ENCODE results near the gene CHST13. TPM values are rescaled to one million over a fixed set of nuclear protein-coding genes. Genes with fewer than 3 reads are reported as not detected.

CHST13 gene
- total RNA-seq, 1 donor from 2014 or later: 4.2 TPM

DNA sequence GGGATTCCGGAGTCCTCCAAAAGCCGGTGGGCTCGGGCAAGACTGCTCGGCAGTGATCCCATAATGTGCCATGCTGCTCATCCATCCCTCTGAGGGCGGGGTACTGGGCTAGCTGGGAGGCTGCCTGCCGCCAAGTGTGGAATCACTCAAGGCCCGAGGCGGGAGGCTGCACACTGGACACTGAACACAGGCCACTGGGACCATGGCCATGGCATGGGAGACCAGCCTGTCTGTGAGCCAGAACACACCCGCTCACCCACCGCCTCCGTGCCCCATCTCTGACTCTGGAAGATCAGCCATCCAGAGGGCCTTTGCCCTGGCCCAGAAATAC lies 33.4 kb downstream of the CHST13 start:
- Histone ChIP-seq H3K4me3 (no peak overlapping the region), H3K4me1 (no peaks in the 10 kb centered on the region), H3K27me3 (no peaks in the 10 kb centered on the region), H3K27ac (no peak overlapping the region), H3K9me3 (no peaks in the 10 kb centered on the region), H3K36me3 (no peaks in the 10 kb centered on the region)
- DNase-seq (ENCODE audit: extremely low spot score in 2 of 2): peak; percentile 67 to 89
- intact Hi-C loops (cut with DNase I): no loop called here
- TF ChIP-seq POLR2AphosphoS5 (IDR thresholded peaks at IDR 0.05; ENCODE audit: insufficient read depth in 1 of 2, low read depth in 1 of 2) (no peak), POLR2A (IDR thresholded peaks at IDR 0.05) (no peak)
- TF ChIP-seq, protein P1, sequence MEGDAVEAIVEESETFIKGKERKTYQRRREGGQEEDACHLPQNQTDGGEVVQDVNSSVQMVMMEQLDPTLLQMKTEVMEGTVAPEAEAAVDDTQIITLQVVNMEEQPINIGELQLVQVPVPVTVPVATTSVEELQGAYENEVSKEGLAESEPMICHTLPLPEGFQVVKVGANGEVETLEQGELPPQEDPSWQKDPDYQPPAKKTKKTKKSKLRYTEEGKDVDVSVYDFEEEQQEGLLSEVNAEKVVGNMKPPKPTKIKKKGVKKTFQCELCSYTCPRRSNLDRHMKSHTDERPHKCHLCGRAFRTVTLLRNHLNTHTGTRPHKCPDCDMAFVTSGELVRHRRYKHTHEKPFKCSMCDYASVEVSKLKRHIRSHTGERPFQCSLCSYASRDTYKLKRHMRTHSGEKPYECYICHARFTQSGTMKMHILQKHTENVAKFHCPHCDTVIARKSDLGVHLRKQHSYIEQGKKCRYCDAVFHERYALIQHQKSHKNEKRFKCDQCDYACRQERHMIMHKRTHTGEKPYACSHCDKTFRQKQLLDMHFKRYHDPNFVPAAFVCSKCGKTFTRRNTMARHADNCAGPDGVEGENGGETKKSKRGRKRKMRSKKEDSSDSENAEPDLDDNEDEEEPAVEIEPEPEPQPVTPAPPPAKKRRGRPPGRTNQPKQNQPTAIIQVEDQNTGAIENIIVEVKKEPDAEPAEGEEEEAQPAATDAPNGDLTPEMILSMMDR (IDR thresholded peaks at IDR 0.05): no peak

DNA sequence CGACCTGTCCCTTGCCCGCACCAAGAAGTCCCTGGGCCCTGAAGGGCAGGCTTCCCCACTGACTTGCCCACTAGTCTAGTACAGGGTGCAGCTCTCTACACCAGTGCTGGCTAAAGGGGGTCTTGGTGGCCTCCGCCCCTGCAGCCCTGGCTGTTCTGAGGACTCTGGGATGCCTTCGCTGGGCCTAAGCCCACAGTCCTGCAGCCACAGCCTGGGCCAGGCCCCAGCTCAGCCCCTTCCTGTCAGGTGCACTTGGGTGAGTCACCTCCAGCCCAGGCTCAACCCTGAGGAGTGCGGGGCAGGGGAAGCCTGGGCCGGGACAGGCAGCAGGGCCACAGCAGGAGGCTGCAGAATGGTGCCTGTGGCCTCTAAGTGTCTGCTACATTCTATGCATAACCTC lies 33.8 kb downstream of the CHST13 start:
- TF ChIP-seq POLR2AphosphoS5 (IDR thresholded peaks at IDR 0.05; ENCODE audit: insufficient read depth in 1 of 2, low read depth in 1 of 2) (no peak), POLR2A (IDR thresholded peaks at IDR 0.05) (no peak)
- TF ChIP-seq, protein P1 (IDR thresholded peaks at IDR 0.05): no peak
- Histone ChIP-seq H3K4me3 (no peak overlapping the region), H3K4me1 (no peaks in the 10 kb centered on the region), H3K36me3 (no peaks in the 10 kb centered on the region), H3K27me3 (no peaks in the 10 kb centered on the region), H3K9me3 (no peaks in the 10 kb centered on the region), H3K27ac (no peak overlapping the region)
- DNase-seq (ENCODE audit: extremely low spot score in 2 of 2): no peak
- intact Hi-C loops (cut with DNase I): no loop called here

DNA sequence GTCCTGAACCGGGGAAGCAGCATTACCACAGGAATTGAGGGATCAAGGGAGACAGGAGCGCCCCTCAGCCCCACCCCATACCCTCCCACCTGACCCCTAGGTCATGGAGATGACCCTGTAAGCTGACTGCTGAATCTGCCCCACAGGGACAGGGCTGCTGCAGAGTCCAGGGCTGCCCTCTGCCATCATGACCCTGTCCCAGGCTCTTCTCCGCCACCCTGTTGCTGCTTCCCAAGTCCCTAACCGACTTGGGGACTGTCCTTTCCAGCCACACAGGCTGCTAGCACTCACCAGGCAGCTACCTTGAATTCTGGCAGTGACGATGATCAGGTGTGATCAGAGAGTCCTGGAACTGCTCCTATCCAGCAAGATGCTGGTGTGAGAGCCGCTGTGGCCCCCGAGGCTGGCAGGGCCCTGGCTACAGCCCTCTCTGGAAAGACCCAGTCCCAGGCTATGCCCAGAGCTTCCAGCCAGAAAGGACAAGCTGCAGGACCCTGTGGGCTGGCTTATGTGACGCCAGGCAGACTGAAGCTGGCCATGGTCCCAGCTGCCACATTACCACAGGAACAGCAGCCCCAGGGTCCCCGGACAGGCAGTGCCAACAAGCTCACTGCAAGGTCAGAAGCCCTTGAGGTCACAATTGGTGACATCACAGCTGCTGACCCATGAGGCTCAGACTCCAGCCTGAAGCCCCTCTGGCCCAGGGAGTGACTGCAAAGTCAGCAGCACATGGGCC lies 34.5 kb downstream of the CHST13 start, which contains the start of gene C3orf22:
TSS of gene C3orf22 (minus strand) at position 597 of the 736 bp plus-strand sequence. CDS start 5,542 bp downstream, outside the sequence.
- TF ChIP-seq POLR2A (IDR thresholded peaks at IDR 0.05) (no peak), POLR2AphosphoS5 (IDR thresholded peaks at IDR 0.05; ENCODE audit: insufficient read depth in 1 of 2, low read depth in 1 of 2) (no peak)
- TF ChIP-seq, protein P1 (IDR thresholded peaks at IDR 0.05): no peak
- Histone ChIP-seq H3K27me3 (no peaks in the 10 kb centered on the region), H3K36me3 (no peaks in the 10 kb centered on the region), H3K27ac (no peak within 1 kb of the TSS), H3K4me1 (no peaks in the 10 kb centered on the region), H3K4me3 (no peak within 1 kb of the TSS), H3K9me3 (no peaks in the 10 kb centered on the region)
- intact Hi-C loops (cut with DNase I): no loop called here
- peak; percentile 76 to 87 for DNase-seq (ENCODE audit: extremely low spot score in 2 of 2)

DNA sequence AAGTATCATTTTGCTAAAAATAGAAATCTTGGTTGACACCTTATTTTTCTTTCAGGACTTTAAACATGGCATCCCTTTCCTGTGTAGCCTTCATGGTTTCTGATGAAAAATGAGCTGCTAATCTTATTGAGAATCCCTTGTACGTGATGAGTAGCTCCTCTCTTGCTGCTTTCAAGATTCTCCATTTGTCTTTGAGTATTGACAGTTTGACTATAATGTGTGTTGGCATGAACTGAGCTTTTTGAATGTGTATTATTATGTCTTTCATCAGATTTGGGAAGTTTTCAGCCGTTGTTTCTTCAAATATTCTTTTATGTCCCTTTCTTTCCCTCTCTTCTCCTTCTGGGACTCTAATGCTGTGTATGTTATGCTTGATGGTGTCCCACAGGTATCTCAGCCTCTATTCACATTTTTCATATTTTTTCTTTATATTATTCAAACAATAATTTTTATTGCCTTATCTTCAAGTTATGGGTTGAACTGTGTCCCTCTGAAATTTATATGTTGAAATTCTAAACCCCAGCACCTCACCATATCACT lies 38.9 kb downstream of the CHST13 start:
- no peak overlapping the region for H3K4me3 ChIP-seq
- no peak overlapping the region for H3K27ac ChIP-seq
- no peaks in the 10 kb centered on the region for H3K36me3 ChIP-seq
- no peaks in the 10 kb centered on the region for H3K27me3 ChIP-seq
- intact Hi-C loops (cut with DNase I): no loop called here
- no peaks in the 10 kb centered on the region for H3K9me3 ChIP-seq
- no peaks in the 10 kb centered on the region for H3K4me1 ChIP-seq
- DNase-seq (ENCODE audit: extremely low spot score in 2 of 2): no peak
- no peak for TF ChIP-seq POLR2A (IDR thresholded peaks at IDR 0.05)
- TF ChIP-seq, protein P1 (IDR thresholded peaks at IDR 0.05): no peak
- TF ChIP-seq POLR2AphosphoS5 (IDR thresholded peaks at IDR 0.05; ENCODE audit: insufficient read depth in 1 of 2, low read depth in 1 of 2): no peak
